Right cardiac atrium (tissue), 5 donors: ENCODE measurements around the gene HACE1. TPM values are rescaled to one million over a fixed set of nuclear protein-coding genes. Genes with fewer than 3 reads are reported as not detected.

ENCODE experiments used
- ATAC-seq, 2 donors: fragments of 200-7000 bp; cut with Tn5 transposase; one replicate each; pipeline versions ENCODE4 v1.8.0 to v1.9.1; 2020; ENCODE audit warnings: moderate library complexity in 2 of 2, mild to moderate bottlenecking in 1 of 2
- DNase-seq, 3 donors: peaks; one replicate each; pipeline ENCODE4 v3.0.0-alpha.2; 2020
- H3K27ac ChIP-seq: one replicate; pipeline ENCODE4 v1.5.1; 2013; ENCODE audit warnings: mild to moderate bottlenecking, low read length, control low read depth, moderate library complexity
- H3K27me3 ChIP-seq: one replicate; pipeline ENCODE4 v1.6.1; 2013; ENCODE audit not compliant: control insufficient read depth, insufficient read depth
- H3K4me1 ChIP-seq: one replicate; pipeline ENCODE4 v1.6.1; 2013; ENCODE audit warnings: low read length; ENCODE audit not compliant: control insufficient read depth, insufficient read depth
- H3K4me3 ChIP-seq: one replicate; pipeline ENCODE4 v1.5.1; 2013; ENCODE audit warnings: low read length, control low read depth
- H3K9me3 ChIP-seq: one replicate; pipeline ENCODE4 v1.6.1; 2013; ENCODE audit warnings: low read length; ENCODE audit not compliant: control insufficient read depth
- WGBS: extraction: QIAGEN DNeasy Blood & Tissue Kit; methylation state at CpG from one replicate; pipeline ENCODE4 v1.1.7; 2013; 5-methylcytosine and 5-hydroxymethylcytosine counted together
- intact Hi-C, 4 donors: fragments of 100-400 bp; cut with DNase I; formaldehyde crosslinking; loops; one replicate each; pipeline versions ENCODE4 v1.11.0 to v1.14.0; 2022 to 2023
- polyA plus RNA-seq: library from polyadenylated mRNA; stranded (reverse); fragments of 200-250 nt; gene quantifications from one replicate; pipeline ENCODE4 v1.2.3, GENCODE V29; 2013
- total RNA-seq, 4 donors: library from RNA; stranded (reverse); fragmentation: NEBNext Ultra II Directional; extraction: Animal tissue kit (Norgen Biotek cat#: 25700); gene quantifications; one replicate each; pipeline ENCODE4 v1.2.1, GENCODE V29; 2021
- donor health status: healthy with polysubstance abuse.
- donor health status: DM: no; HTN: yes; CAD: no.
- donor health status: DM: no; HTN: no; CAD: no.
- donor health status: DM: no; HTN: yes; CAD: no; lungs with severe emphysema.
- donor health status: DM: yes; HTN: yes; CAD: no.

HACE1 gene
- total and polyA plus RNA-seq, 5 donors, result 3.9 to 9.7 (median 8.5) TPM

DNA sequence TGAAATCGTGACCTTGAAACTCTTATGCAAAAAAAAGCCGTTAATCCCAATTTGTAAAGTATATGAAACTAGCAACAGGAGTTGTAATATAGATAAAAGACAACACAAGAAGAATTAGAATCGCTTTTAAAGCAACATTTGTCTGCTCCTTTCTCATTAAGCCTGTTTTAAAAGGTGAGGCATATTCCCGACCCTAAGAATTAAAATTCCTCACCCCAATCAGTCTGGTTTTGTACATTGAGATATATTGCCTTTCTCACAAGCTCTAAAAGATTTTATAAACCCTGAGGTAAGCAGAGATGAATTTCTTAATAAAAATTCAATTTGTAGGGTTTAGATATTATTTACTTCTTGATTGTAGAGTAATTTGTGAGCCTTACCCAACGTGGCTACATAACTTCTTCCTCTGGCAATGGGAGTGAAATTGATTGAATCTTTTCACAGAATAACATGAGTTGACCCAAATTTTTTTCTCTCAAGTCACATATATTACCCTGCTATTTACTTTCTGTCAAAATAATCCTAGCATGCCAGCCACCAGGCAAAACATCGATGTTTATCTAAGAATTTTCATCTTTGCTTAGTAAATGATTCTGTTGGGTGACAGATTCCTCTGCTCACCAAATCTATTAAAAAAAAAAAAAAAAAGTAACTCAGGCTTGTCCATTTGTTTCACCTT lies 173.7 kb downstream of the HACE1 start:
- Histone ChIP-seq H3K9me3 (no peaks in the 10 kb centered on the region), H3K4me3 (no peak overlapping the region), H3K4me1 (no peaks in the 10 kb centered on the region), H3K27ac (no peak overlapping the region), H3K27me3 (no peaks in the 10 kb centered on the region)
- intact Hi-C loops, result no loop called here
- DNase-seq, result no peak
- WGBS, result 89% methylated on average over 6 of the region's 6 CpGs
- no peak for ATAC-seq

DNA sequence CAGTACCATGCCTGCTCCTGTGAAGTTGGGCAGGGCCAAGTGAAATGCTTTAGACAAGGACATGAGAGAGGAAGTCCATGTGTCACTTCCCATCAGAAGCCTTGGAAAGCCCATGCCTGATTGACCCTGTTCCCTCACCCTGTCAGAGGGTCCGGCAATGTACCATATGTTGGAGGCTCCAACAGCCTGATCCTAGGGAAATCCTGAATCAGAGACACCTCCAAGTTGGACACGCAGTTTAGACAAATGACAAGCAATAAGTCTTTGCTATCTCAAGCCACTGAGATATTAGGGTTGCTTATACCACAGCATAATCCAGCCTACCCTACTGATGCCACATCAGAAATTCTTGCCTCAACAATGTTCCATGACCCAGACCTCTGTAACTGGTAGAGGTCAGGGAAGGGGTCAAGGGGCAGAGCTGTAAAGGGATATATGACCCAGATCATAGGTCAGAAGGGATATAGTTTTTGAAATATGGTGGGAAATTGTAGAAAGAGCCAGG lies 174.8 kb downstream of the HACE1 start:
- no peak overlapping the region for H3K4me3 ChIP-seq
- no peaks in the 10 kb centered on the region for H3K4me1 ChIP-seq
- no peak overlapping the region for H3K27ac ChIP-seq
- no peaks in the 10 kb centered on the region for H3K27me3 ChIP-seq
- ATAC-seq, result no peak
- 80% methylated on average over 2 of the region's 2 CpGs for WGBS
- DNase-seq, result no peak
- H3K9me3 ChIP-seq, result no peaks in the 10 kb centered on the region
- intact Hi-C loops, result no loop called here

DNA sequence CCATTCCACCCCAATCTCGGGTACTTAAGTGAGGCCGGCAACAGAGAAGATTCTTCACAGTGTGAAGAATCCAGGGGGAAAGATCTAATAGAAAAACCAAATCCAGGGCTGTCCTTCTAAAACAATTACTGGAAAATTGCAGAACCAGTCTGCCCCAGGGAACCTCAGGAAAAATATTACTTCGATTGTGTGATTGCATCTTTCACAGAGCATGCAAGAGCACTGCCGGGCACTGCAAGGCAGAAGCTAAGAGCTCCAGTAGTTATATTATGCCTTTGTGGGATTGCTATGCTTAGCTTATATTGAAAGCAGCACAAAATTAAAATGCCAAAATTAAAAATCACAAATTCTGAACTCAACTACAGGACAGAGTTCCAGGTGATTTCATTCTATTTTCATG lies 175.9 kb downstream of the HACE1 start:
- 67% methylated on average over 4 of the region's 4 CpGs for WGBS

DNA sequence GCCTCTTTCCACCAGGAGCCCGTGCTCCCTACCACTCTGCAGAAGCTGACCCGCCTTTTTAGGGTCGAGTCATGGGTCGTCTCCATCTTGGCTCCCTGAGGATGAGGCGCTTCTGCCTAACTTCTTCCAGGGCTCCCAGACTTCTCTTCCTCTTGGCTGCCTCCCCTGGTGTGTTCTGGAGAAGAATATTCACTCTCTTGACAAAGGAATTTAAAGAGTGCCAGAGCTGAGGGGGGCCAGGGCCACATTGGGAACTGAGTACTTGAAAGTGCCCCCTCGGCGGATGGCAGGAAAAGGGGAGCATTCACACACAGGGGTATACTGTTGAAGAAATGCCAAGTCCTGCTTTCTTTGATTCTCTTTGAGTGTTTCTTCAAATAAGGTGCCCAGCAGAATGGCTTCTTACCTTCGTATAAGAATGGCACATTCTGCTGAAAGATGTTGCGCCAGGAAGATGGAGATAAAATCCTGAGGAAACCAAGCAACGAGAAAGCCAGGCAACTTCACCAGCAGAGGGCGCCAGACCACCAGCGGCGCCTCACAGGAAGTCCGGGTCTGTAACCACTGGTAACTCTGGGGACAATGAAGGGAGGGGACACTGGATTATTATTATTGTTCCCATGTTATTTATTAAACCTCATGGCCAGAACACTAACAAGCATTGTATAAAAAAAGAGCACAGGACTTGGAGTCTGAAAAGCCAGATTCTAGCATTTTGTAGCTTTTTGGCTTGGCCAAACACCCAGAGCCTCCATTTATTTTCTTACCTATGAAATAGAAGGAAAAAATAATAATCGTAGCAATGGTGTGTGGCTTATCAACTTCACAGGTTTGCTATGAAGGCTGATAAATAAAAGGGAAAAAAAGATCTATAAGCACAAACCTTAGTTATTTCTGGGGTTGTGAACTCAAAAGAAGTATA lies 176.7 kb downstream of the HACE1 start:
- DNase-seq, result peak; percentile 40 to 78 (median 65)
- Histone ChIP-seq H3K4me3 (no peak overlapping the region), H3K4me1 (no peaks in the 10 kb centered on the region), H3K27ac (no peak overlapping the region), H3K9me3 (no peaks in the 10 kb centered on the region), H3K27me3 (no peaks in the 10 kb centered on the region)
- ATAC-seq, result peak in 1 of 2 donors; percentile 67
- intact Hi-C loops, result no loop called here
- WGBS, result 56% methylated on average over 15 of the region's 15 CpGs

More for the DNA sequence above, 175.9 kb downstream of the HACE1 start:
- intact Hi-C loops, result no loop called here
- Histone ChIP-seq H3K9me3 (no peaks in the 10 kb centered on the region), H3K4me1 (no peaks in the 10 kb centered on the region), H3K27ac (no peak overlapping the region), H3K27me3 (no peaks in the 10 kb centered on the region), H3K4me3 (no peak overlapping the region)
- no peak for DNase-seq
- ATAC-seq, result no peak

DNA sequence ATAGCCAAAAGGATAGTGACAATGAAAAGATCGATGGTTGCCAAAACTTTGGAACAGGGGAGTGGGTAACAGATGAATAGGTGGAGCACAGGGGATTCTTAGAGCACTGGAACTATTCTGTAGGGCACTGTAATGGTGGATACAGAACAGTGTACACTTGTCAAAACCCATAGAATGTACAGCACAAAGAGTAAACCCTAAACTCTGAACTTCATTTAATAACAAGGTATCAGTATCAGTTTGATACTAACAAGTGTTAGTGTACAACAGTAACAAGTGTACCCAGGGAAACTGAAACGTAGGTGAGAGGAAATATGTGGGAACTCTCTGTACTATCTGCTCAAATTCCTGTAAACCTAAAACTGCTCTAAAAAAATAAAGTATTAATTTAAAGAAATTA lies 179.2 kb downstream of the HACE1 start:
- DNase-seq, result no peak
- intact Hi-C loops, result no loop called here
- no peaks in the 10 kb centered on the region for H3K4me1 ChIP-seq
- no peak for ATAC-seq
- H3K9me3 ChIP-seq, result no peaks in the 10 kb centered on the region
- H3K4me3 ChIP-seq, result no peak overlapping the region
- no peaks in the 10 kb centered on the region for H3K27me3 ChIP-seq
- WGBS, result 74% methylated on average over 2 of the region's 2 CpGs
- no peak overlapping the region for H3K27ac ChIP-seq

DNA sequence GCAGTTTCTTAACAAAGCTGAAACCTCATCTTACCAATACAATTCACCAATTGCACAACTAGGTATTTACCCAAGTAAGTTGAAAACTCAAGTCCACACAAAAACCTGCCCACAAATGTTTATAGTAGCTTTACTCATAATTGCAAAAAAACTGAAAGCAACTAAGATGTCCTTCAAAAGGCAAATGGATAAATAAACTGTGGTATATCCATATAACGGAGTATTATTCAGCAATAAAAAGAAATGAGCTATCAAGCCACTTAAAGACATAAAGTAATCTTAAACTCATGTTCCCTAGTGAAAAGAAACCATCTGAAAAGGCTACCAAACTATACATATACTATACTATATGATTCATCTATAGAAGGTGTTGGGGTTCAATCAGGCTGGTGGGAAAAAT lies 179.7 kb downstream of the HACE1 start:
- H3K27ac ChIP-seq, result no peak overlapping the region
- ATAC-seq (no peak), DNase-seq (no peak)
- WGBS, result 51% methylated on average over 1 of the region's 1 CpG
- H3K4me1 ChIP-seq, result no peaks in the 10 kb centered on the region
- H3K4me3 ChIP-seq, result no peak overlapping the region
- intact Hi-C loops, result no loop called here
- H3K9me3 ChIP-seq, result no peaks in the 10 kb centered on the region
- no peaks in the 10 kb centered on the region for H3K27me3 ChIP-seq

Other genes with a start within 250 kb of the HACE1 start
- not detected for gene LIN28B, start 97.2 kb upstream of the HACE1 start, total RNA-seq
- gene LIN28B, start 97.2 kb upstream of the HACE1 start, polyA plus RNA-seq, result not detected